Stimulated activated CD8-positive, alpha-beta memory T cell treated with anti-CD3 and anti-CD28 coated beads, Interleukin-2, amount 100 ng/mL, for 1 hour (primary cell): Measurements from ENCODE around the gene IDNK.

ENCODE experiments used
- DNase-seq, 2 donors: peaks; one replicate each; pipeline ENCODE4 v3.0.0-alpha.2; 2020; ENCODE audit warnings: low read depth in 2 of 2

The IDNK gene

DNA sequence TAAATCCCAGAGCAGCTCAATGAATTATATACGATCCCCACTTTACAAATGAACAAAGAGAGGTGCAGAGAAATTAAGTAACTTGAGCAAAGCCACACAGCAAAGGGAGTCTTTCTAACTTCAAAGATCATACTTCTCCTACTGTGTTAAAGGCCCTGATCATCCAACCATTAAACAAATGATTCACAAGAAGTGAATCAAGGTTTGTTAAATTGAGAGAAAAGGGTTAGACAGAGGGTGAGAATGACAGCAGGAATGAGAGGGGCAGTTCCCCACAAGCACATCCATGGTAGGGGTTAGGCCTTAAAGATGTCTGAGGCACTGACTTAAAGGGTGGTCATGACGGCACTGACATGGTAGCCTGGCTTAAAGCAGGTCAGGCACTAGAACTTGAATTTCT is 10.7 kb downstream of the IDNK start:
- no peak for DNase-seq

DNA sequence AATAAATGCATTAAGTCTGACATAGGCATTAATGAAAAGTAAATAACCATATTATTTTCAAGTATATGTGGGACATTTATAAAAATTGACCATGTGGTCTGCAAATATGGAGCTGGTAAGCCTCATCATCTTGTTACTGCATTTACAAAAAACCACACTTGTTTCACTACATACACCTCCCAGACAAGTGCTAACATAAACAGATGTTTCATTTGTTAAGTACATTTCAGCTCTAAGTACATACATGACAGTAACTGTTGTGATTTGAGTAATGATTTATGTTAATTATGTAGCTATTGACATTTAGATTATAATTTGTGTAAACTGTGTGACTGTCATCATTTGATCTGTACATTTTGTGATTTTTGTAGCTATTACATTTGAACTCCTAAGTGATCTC is 13.9 kb downstream of the IDNK start:
- no peak for DNase-seq

DNA sequence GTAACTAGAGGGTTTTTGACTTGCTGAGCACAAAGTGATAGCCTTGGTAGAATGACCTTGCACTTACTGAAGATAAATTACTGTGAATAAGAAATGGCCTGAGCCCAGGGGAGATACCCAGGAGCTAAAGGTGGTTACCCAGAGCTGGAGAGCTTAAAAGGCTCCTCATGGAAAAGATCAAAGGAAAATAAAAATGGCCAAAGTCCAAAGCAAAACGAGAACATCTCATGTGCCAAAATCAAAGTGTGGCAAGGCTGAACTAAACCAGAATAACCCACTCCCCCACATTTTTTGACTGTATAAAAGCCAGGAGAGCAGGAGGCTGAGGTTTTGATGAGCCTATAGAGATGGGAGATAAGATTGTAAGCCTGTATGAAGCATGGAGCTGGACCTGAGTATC is 14.4 kb downstream of the IDNK start:
- DNase-seq: no peak

DNA sequence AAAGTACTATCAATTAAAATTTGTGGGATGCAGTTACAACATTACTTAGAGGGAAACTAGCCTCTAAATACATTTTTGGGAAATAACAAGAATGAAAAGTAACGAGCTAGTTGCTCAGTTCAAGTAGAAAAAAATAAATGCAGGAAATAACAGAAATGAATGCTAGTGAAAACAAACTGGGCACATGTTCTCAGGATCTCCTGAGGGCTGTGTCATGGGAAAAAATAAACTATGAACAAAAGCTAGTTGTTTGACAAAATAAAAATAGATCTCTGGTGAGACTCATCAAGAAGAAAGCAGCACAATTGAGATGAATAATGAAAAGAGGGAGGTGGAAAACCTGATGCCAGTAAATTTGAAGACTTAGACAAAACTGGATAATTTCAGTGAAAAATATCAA is 16.3 kb downstream of the IDNK start:
- no peak for DNase-seq

DNA sequence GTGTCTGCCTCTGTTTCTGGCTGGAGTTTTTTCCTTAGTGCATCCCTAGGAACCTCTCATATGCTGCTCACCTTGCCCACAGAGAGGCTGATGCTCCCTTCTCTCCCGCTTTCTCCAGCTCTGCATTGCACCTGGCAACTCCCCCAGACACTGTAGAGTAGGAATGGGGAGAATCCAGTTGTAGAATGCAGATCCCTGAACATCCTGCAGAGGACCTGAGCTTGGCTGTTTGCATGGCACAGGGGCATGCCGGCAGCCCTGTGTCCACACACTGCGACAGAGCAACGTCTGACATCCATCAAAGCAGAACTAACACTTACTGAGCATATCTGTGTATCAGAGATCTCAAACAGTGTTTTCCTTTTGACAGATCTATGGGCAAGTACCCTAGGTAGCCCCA is 19.9 kb downstream of the IDNK start:
- no peak for DNase-seq

DNA sequence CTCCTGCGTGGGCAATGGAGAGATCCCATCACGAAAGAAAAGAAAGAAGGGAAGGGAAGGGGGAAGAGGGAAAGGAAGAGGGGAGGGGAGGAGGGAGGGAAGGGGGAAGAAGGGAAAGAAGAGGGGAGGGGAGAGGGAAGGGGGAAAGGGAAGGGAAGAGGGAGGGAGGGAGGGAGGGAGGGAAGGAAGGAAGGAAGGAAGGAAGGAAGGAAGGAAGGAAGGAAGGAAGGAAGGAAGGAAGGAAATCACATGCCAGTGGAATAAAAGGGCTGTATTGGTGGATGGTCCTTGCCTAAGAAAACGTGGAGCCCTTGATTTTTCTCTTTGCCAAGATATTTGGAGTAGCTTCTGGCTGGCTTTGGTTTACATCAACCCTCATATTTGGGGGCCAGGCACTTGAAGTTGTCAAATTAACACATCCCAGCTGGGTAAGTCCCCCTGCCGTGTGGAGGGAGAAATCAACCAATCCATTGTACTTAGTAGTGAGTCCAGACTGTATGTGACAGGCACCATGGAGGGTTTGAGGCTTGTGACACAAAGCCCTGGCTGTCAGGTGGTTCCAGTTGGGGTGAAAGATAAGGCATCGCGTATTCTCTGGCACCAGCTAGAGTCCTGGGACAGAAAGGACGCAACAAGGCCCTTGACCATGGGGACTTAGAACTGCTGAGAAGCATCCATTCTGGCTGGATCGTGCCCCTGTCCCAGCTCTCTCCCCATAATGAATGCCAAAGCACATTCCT is 23.7 kb downstream of the IDNK start:
- DNase-seq: no peak

DNA sequence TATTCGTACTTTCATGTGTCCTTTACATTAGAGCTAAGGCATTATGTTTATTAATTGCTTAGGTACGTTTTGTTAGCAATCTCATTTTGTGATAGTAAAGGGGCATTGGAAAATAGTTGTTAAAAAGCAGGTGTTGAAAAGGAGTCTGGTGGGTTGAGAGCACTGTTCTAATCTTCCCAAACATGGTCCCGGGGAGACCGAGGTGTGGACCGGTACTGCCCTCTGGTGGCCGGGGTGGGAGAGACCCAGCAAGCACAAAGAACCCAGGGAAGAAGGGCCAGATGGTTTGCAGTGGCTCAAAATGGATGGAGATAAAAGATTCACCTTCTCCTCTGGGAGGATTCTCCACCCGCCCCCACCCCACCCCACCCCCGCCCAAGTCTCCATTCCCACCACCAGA is 26.1 kb downstream of the IDNK start:
- peak; percentile 48 to 57 for DNase-seq

DNA sequence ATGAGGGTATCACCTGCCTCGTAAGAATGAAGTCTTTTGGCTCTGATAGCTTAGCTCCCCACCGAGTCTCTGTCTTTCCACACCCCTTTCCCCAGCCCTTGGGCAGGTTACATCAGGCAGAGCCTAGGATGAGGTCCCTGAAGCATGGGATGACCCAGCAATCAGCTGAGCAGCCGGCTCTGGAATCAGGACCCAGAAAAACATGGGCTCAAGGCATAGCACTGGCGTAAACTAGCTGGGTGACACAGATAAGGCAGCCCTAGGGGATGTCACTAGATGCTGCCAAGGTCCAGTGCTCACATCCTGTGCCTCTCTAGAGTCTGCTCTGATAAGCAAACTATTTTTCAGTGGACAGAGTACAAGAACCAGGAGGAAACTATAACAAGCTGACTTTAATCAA is 26.6 kb downstream of the IDNK start:
- no peak for DNase-seq

DNA sequence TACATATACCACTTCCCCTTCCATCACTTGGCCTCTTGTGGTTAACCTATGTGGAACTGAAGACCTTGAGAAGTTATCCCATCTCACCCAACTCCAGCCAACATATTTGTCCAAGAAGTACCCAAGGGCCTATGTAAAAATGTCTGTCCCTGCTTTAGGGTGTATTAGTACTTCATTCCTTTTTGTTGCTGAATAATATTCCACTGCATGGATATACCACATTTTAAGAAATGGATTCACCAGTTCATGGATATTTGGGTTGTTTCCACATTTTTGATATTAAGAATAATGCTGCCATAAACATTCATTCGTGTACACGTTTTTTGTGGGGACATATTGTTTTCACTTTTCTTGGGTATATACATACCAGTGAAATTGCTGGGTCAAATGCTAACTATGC is 28.6 kb downstream of the IDNK start:
- no peak for DNase-seq

DNA sequence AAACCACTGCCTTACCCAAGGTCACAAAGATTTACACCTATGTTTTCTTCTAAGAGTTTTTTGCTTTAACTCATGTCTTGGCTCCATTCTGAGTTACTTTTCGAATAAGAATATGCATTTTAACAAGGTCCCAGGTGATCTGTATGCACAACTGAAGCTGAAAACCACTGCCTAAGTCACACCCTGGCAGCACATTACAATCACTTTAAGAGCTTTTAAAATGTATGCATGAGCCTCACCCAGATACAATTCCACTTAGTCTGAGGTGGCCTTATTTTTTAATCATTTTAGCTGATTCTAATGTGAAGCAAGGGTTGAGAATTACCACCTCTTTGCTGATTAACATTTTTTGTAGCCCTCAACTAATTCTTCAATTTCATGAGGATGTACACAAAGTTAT is 29.5 kb downstream of the IDNK start:
- no peak for DNase-seq

DNA sequence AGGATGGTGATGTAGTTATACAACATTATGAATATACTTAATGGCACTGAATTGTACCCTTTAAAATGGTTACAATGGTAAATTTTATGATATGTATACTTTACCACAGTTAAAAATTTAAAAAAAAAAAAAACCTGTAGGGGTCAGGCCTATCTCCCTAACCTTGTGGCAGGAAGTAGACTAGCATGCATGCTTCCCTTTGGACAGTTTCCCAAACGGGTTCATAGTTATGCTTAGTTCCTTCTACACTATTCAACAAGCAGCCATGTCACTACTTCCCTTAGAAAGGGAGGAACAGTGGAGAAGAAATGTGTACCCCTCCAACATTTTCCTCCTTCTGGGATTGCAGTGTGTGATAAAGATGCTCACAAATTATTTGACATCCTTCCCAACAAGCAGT is 32.5 kb downstream of the IDNK start:
- no peak for DNase-seq

DNA sequence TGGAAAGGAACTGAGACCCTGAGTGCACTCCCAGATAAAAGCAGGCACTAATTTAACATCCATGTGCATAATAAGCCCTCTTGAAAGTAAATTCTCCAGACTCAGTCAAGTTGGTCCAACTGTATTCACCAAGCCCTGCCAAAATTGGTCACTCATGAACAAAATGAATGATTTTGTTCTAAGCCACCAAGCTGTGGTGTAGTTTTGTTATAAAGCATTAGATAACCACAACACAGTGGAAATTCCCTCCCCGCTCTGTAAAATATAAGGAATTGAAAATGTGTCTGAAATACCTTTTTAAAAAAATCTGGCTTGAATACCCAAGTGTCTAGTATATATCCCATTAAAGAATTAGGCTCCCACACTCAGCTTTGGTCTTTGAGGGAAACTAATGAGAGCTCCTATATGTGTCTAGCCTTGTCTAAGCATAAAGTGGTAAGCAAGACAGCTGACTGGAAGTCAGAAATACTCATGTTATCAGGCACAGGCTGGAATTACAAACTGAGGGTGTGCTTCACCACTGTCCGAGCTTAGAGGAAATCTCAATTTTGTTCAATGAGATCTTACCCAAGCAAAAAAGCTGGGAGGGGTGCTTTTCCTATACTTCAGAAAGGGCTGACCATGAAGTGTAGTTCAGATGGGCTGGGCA is 33.2 kb downstream of the IDNK start:
- DNase-seq: no peak

DNA sequence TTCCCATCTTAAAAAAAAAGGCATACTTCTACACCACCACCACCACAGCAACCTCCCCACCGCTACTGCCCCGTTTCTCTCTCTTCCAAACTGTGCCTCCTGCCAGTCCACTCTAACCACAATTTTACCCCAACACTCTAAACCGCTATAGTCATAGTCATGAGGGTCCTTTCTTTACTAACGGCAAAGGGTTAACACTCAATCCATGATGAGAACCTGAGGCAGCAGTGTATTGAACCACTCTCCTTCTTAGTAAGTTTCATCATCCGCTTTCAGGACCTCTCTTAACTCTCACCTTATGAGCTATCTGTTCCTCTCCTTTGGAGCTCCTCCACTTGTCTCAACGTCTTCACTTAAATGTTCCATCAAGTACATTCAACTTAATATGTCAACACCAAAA is 34.0 kb downstream of the IDNK start:
- no peak for DNase-seq

DNA sequence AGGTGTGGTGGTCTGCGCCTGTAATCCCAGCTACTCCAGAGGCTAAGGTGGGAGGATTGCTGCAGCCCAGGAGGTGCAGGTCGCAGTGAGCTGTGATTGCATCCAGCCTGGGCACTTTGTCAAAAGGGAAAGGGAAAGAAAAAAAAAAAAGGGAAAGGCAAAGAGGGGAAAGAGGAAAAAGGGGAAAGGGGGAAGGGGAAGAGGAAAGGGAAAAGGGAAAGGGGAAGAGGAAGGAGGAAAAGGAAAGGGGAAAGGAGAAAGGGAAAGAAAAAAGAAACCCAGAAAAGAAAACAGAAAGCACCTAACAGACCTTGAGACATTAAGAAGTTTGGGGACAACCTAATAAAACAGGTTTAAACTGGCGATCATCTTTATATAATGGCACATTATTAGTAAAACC is 40.0 kb downstream of the IDNK start:
- no peak for DNase-seq

DNA sequence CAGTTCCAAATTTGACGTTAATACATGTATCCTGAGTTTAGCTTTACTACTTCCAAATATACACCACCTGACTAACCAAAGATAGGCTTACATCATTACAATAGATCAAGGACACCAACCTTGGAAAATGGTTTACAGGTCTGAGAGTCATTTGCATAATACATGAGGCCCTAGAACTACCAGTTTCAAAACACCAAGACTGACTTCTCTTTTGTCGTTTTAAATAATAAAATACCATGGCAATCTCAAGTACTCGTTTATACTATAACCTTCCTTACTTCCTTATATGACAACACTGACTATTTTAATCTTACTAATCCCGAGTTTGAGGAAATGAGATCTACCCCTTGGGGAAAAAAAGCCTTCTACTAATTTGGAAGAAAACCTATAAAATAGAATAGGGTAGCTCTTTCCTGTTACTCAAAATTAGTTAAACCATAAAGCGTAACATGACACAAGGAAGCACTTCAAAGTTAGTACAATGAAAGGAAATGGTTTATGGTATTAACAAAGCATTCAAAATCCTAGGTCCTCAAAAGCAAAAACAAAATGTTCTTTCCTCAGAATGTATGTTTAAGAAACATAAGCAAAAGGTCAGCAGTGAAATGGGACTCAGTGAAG is 42.7 kb downstream of the IDNK start:
- no peak for DNase-seq

DNA sequence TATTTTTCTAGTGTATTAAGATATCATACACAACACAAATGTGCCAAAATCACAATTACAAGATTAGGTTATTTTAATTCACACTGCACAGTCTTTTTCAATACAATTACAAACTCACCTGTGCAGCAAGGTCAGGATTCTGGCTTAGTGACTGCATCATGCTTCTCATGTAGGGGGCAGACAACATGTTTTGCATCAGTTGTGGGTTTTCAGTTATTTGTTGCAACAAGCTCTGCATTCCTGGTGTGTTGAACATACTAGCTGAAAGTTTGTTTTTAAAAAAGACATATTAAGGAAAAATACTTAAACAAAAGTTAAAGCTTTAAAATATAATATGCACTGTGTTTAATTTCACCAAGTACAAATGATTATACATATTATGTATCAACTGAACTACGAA is 46.1 kb downstream of the IDNK start:
- no peak for DNase-seq

DNA sequence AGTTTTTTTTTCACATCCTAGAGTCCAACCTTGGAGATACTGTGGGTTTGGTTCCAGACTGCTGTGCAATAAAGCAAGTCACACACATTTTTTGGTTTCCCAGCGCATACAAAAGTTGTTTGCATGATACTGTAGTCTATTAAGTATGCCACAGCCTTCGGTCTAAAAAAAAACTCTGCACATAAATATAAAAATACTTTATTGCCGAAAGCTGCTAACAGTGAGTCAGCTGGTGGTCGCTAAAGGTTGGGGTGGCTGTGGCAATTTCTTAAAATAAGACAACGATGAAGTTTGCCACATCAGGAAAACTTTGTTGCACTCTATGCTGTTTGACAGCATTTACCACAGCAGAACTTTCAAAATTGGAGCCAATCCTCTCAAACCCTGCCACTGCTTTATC is 47.4 kb downstream of the IDNK start:
- no peak for DNase-seq

DNA sequence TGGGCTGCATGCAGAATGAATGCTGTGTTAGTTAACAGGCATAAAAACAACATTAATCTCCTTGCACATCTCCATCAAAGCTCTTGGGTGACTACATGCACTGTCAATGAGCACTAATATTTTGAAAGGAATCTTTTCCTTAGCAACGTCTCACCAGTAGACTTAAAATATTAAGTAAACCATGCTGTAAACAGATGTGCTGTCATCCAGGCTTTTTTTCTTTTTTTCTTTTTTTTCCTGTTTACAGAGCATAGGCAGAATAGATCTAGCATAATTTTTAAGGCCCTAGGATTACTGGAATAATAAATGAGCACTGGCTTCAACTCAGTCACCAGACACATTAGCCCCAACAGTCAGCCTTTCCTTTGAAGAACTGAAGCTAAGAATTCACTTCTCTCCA is 48.5 kb downstream of the IDNK start:
- DNase-seq: no peak

DNA sequence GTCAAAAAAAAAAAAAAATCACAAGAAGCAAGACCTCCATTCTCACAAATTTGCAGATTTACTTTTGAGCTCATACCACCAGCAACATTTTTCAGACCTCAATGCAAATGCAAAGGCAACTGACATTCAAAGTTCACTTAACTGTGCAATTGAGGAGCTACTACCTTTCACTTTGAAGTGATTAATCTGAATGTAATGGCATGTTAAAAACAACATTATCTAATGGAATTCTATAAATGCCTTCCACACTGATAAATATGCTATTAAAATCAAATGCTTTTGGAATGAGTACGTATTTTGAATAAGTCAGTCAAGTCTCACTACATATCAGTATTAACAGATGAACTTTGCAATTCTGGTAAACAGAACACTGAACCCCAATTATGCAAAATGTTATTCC is 52.5 kb downstream of the IDNK start:
- no peak for DNase-seq

DNA sequence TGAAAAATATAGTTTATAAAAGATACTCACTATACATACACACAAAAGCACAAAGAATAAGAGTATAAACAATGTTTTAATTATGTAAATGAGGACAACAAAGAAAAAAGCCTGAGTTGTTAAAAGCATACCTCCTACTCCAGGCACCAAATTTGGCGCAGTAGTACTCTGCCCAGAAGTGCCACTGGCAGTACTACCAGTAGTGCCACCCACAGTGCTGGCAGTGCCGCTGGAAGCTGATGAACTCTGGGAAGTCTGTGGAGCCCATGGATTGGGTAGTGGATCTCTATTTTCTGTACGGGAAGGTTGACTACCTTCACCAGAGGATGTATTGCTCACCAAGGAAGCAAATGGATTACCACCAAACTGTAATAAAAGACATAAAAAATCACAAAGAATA is 54.7 kb downstream of the IDNK start:
- DNase-seq: no peak

DNA sequence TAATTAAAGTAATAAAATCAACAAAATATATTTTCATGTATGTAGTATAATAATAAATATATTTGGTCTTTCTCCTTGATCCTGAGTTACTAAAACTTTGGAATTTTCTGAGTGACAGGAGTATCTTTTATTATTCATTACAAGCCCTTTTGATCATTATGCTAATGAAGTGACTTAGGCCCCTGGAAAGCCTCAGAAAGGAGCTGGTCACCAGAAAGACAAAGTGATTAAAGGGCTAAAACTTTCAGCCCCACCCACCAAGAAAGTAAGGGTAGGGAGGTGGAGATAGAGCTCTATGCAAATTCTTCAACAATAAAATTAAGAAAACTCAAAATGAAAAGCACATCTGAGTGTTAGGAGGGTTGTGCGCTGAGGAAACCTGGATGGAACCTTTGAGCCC is 57.3 kb downstream of the IDNK start:
- no peak for DNase-seq

DNA sequence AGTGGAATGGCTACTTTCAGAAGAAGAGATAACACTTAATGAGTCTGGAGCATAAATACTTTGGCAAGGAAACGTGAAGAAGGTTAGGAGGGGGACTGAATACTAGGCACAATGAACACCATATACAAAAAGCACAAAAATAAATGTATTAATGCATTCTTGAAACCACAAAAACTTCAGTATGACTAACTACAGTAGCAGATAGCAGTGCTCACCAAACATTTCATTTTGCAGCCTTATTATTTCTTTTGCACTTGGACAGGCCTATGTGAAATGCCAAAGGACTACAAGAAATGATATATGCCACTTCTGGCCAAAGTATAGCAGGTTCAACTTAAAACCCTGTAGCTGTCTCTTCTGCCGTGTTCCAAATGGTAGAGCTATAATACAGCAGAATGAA is 58.5 kb downstream of the IDNK start:
- no peak for DNase-seq

DNA sequence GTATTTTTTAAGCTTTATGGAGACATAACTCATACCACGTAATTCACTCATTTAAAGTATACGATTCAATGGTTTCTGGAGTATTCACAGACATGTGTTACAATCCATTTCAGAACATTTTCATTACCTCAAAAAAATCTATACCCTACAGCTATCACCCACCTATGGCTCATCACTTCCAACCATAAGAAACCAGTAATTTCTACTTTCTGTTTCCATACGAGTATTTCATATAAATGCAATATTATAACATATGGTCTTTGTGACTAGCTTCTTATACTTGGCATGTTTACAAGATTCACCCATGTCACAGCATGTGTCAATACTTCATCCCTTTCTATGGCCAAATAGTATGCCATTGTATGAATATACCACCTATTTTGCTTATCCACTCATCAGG is 66.0 kb downstream of the IDNK start:
- no peak for DNase-seq

DNA sequence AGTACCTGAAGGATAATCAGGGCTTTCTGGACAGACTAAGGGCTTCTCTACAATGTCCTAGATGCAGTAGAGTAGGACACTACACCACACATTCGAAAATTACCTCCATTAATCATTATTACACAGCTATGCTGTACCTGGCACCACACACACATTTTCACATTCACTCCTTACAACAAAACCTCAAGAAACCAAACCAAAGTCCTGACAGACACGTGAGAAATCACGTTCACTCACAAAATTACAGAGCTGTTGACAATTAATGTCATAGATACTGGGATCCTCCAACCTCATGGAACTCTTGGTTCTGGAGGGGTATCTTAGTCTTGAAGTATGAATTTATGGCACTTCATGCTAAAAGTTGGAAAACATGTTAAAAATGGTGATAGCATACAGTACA is 68.5 kb downstream of the IDNK start:
- DNase-seq: no peak
